Caco-2 (cell line): Measurements from ENCODE around the gene TRUB1. TPM values are rescaled to one million over a fixed set of nuclear protein-coding genes. Genes with fewer than 3 reads are reported as not detected.

Source experiments
- BruUV-seq: library from RNA; stranded (reverse); fragments of 400-500 nt; replicated peaks from 2 replicates; lab custom pipeline; 2021; lab: Mats Ljungman, UMichigan
- CTCF ChIA-PET: fragments of 300-600 bp; sonication (Branson Sonifier 250); formaldehyde crosslinking; loops from one replicate; lab custom pipeline; 2022; ENCODE audit warnings: antibody characterized with exemption; lab: Charles Lee
- POLR2A ChIA-PET: fragments of 300-600 bp; sonication (Branson Sonifier 250); formaldehyde crosslinking; loops from one replicate; lab custom pipeline; 2022; ENCODE audit warnings: antibody characterized with exemption; lab: Charles Lee
- DNase-seq, 2 experiments: peaks; one replicate each; pipeline versions ENCODE4 v3.0.0 to v3.0.0-alpha.2; 2020 to 2022
- H3K27me3 ChIP-seq: replicated peaks from 2 replicates; pipeline ENCODE4 v1.6.0; 2011; ENCODE audit warnings: low read length; ENCODE audit not compliant: control insufficient read depth, insufficient read depth
- H3K36me3 ChIP-seq: 2 replicates; pipeline ENCODE4 v1.5.1; 2011; ENCODE audit warnings: low read length; ENCODE audit not compliant: control insufficient read depth, insufficient read depth
- H3K4me1 ChIP-seq: fragments of 250-450 bp; sonication (Bioruptor Pico); 2 replicates; pipeline ENCODE4 v1.5.1; 2020; ENCODE audit warnings: mild to moderate bottlenecking
- H3K4me3 ChIP-seq: 2 replicates; pipeline ENCODE4 v1.5.1; 2011; ENCODE audit warnings: low read depth, mild to moderate bottlenecking, control low read depth, low read length
- H3K9me3 ChIP-seq: fragments of 250-450 bp; sonication (Bioruptor Pico); 2 replicates; pipeline ENCODE4 v1.5.1; 2020; ENCODE audit warnings: mild to moderate bottlenecking, moderate library complexity
- H3K27ac Mint-ChIP-seq: one replicate; pipeline ENCODE4 v1.8.0; 2022; ENCODE audit warnings: mixed read lengths; ENCODE audit not compliant: unreplicated experiment
- H3K27me3 Mint-ChIP-seq: one replicate; pipeline ENCODE4 v1.8.0; 2022; ENCODE audit warnings: mixed read lengths; ENCODE audit not compliant: insufficient read depth, unreplicated experiment
- H3K36me3 Mint-ChIP-seq: one replicate; pipeline ENCODE4 v1.8.0; 2022; ENCODE audit warnings: mild to moderate bottlenecking, mixed read lengths; ENCODE audit not compliant: insufficient read depth, unreplicated experiment
- H3K4me1 Mint-ChIP-seq: one replicate; pipeline ENCODE4 v1.8.0; 2022; ENCODE audit warnings: low read depth, mixed read lengths; ENCODE audit not compliant: unreplicated experiment
- H3K4me3 Mint-ChIP-seq: one replicate; pipeline ENCODE4 v1.8.0; 2022; ENCODE audit warnings: mild to moderate bottlenecking, moderate library complexity, mixed read lengths; ENCODE audit not compliant: unreplicated experiment
- H3K9me3 Mint-ChIP-seq: one replicate; pipeline ENCODE4 v1.8.0; 2022; ENCODE audit warnings: mixed read lengths; ENCODE audit not compliant: unreplicated experiment
- intact Hi-C: fragments of 100-400 bp; cut with micrococcal nuclease; formaldehyde crosslinking; loops from one replicate; pipeline ENCODE4 v1.10.0; 2022; ENCODE audit not compliant: unreplicated experiment
- total RNA-seq: library from RNA; stranded (reverse); gene quantifications from 2 replicates; pipeline ENCODE4 v1.2.3, GENCODE V29; 2022
- TF ChIP-seq, protein P1 (sequence below), 2 experiments: fragments of 200-600 bp in 1 of 2; IDR thresholded peaks; 1 replicate in 1 of 2; 2 replicates in 1 of 2; pipeline versions ENCODE4 v1.5.1 to v1.8.0; 2011 to 2022; ENCODE audit warnings: antibody characterized with exemption in 1 of 2, control low read depth in 1 of 2, inconsistent platforms in 1 of 2, low read depth in 1 of 2, low read length in 1 of 2, mild to moderate bottlenecking in 1 of 2, moderate library complexity in 1 of 2; ENCODE audit not compliant: insufficient read depth in 1 of 2, severe bottlenecking in 1 of 2, unreplicated experiment in 1 of 2

Gene TRUB1
- total RNA-seq, 1 experiment from 2014 or later: 22.0 TPM

DNA sequence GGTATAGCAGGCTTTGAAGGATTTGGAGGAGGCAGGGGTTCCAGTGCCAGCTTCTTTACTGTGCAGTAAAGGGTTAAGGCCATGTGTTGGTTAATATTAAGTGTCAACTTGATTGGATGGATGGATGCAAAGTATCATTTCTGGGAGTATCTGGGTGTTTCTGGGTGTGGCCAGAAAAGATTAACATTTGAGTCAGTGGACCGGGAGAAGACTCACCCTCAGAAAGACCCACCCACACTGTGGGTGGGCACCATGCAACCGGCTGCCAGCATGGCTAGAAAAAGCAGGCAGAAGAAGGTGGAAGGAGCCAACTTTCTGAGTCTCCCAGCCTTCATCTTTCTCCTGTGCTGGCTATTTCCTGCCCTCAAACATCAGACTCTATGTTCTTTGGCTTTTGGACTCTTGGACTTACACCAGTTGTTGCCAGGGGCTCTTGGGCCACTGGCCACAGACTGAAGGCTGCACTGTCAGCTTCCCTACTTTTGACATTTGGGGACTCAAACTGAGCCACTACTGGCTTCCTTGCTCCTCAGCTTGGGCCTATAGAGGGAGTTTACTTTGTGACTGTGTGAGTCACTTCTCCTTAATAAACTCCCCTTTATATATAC lies 6.8 kb upstream of the TRUB1 start:
- Histone ChIP-seq H3K36me3 (no peaks in the 10 kb centered on the region), H3K27me3 (no peaks in the 10 kb centered on the region), H3K9me3 (no peaks in the 10 kb centered on the region), H3K4me3 (no peak overlapping the region), H3K4me1 (no peaks in the 10 kb centered on the region)
- no peaks in the 10 kb centered on the region for H3K9me3 Mint-ChIP-seq
- intact Hi-C loops: no loop called here
- DNase-seq: no peak
- no peak overlapping the region for H3K27ac Mint-ChIP-seq
- POLR2A ChIA-PET: no interaction called here
- H3K4me1 Mint-ChIP-seq: no peaks in the 10 kb centered on the region
- BruUV-seq: no TSS peak
- no peaks in the 10 kb centered on the region for H3K36me3 Mint-ChIP-seq
- H3K4me3 Mint-ChIP-seq: no peak overlapping the region
- TF ChIP-seq, protein P1, sequence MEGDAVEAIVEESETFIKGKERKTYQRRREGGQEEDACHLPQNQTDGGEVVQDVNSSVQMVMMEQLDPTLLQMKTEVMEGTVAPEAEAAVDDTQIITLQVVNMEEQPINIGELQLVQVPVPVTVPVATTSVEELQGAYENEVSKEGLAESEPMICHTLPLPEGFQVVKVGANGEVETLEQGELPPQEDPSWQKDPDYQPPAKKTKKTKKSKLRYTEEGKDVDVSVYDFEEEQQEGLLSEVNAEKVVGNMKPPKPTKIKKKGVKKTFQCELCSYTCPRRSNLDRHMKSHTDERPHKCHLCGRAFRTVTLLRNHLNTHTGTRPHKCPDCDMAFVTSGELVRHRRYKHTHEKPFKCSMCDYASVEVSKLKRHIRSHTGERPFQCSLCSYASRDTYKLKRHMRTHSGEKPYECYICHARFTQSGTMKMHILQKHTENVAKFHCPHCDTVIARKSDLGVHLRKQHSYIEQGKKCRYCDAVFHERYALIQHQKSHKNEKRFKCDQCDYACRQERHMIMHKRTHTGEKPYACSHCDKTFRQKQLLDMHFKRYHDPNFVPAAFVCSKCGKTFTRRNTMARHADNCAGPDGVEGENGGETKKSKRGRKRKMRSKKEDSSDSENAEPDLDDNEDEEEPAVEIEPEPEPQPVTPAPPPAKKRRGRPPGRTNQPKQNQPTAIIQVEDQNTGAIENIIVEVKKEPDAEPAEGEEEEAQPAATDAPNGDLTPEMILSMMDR (IDR thresholded peaks at IDR 0.05; ENCODE audit: insufficient read depth in 1 of 2, low read depth in 1 of 2, low read length in 1 of 2, severe bottlenecking in 1 of 2, unreplicated experiment in 1 of 2): no peak
- peaks cover 5% of the 10 kb centered on the region for H3K27me3 Mint-ChIP-seq
- CTCF ChIA-PET: no interaction called here

DNA sequence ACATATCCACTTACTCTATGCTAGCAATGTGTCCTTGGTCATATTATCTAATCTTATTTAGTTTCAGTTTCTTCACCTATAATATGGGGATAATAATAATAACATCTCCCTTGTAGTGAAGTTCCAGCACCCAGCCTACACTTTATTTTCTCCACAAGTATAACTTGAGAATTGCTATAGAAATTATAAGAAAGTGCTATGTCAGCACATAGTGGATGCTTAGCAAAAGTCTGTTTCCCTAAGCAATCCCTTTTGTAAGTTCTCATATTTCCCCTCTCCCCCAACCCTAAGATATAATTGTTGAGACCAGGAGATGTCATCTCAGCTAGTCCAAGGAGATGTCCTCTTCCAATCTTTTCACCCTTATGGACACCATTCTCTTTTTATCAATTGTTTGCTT lies 5.8 kb upstream of the TRUB1 start:
- CTCF ChIA-PET: interaction anchor here (0.8 kb wide), 1 partner anchor 110 kb away, joined by 3 read pairs; the partner anchor contains the start of gene FHIP2A
- Mint-ChIP-seq H3K27me3 (peaks cover 4% of the 10 kb centered on the region), H3K4me1 (no peaks in the 10 kb centered on the region), H3K27ac (no peak overlapping the region), H3K9me3 (no peaks in the 10 kb centered on the region), H3K36me3 (no peaks in the 10 kb centered on the region), H3K4me3 (no peak overlapping the region)
- POLR2A ChIA-PET: no interaction called here
- H3K36me3 ChIP-seq: no peaks in the 10 kb centered on the region
- TF ChIP-seq, protein P1 (IDR thresholded peaks at IDR 0.05; ENCODE audit: insufficient read depth in 1 of 2, low read depth in 1 of 2, low read length in 1 of 2, severe bottlenecking in 1 of 2, unreplicated experiment in 1 of 2): no peak
- no TSS peak for BruUV-seq
- no peak for DNase-seq
- no peaks in the 10 kb centered on the region for H3K27me3 ChIP-seq
- H3K4me1 ChIP-seq: no peaks in the 10 kb centered on the region
- intact Hi-C loops: no loop called here
- no peaks in the 10 kb centered on the region for H3K9me3 ChIP-seq
- H3K4me3 ChIP-seq: no peak overlapping the region

GRCh38 chr10:114932945-114933344 lies 5.0 kb upstream of the TRUB1 start:
- TF ChIP-seq, protein P1 (IDR thresholded peaks at IDR 0.05; ENCODE audit: insufficient read depth in 1 of 2, low read depth in 1 of 2, low read length in 1 of 2, severe bottlenecking in 1 of 2, unreplicated experiment in 1 of 2): no peak
- Histone ChIP-seq H3K4me3 (no peak overlapping the region), H3K36me3 (no peaks in the 10 kb centered on the region), H3K27me3 (no peaks in the 10 kb centered on the region), H3K9me3 (no peaks in the 10 kb centered on the region), H3K4me1 (no peaks in the 10 kb centered on the region)
- ChIA-PET CTCF (interaction anchor here (0.8 kb wide), 1 partner anchor 111 kb away, joined by 3 read pairs; the partner anchor contains the start of gene FHIP2A), POLR2A (no interaction called here)
- Mint-ChIP-seq H3K9me3 (no peaks in the 10 kb centered on the region), H3K4me1 (no peaks in the 10 kb centered on the region), H3K36me3 (peaks cover 1% of the 10 kb centered on the region), H3K27ac (no peak overlapping the region), H3K27me3 (peaks cover 2% of the 10 kb centered on the region), H3K4me3 (no peak overlapping the region)
- DNase-seq: no peak
- intact Hi-C loops: no loop called here
- no TSS peak for BruUV-seq
